Neural cell (in vitro differentiated cells): ENCODE measurements around the gene CUEDC1. TPM values are rescaled to one million over a fixed set of nuclear protein-coding genes. Genes with fewer than 3 reads are reported as not detected.

Experiments
- H2AFZ ChIP-seq: fragments of 200-600, 300-800 bp; sonication (generic), shearing (Covaris generic); 2 replicates; pipeline ENCODE4 v1.6.0; 2014; ENCODE audit warnings: low read depth, mild to moderate bottlenecking, antibody characterized with exemption, low read length, moderate library complexity
- H3F3A ChIP-seq: fragments of 200-600 bp; shearing (Covaris generic); 2 replicates; pipeline ENCODE4 v1.6.1; 2016; ENCODE audit warnings: mild to moderate bottlenecking, moderate library complexity, mixed read lengths, antibody characterized with exemption, low read length; ENCODE audit not compliant: insufficient read depth, poor library complexity, severe bottlenecking
- H3K27ac ChIP-seq: fragments of 200-600, 300-800 bp; sonication (generic), shearing (Covaris generic); 2 replicates; pipeline ENCODE4 v1.5.1; 2014; ENCODE audit warnings: mild to moderate bottlenecking, low read length, moderate library complexity
- H3K27me3 ChIP-seq: fragments of 300-800, 200-600 bp; sonication (generic), shearing (Covaris generic); 2 replicates; pipeline ENCODE4 v1.6.0; 2014; ENCODE audit warnings: mild to moderate bottlenecking, low read depth, low read length, moderate library complexity; ENCODE audit not compliant: insufficient read depth
- H3K36me3 ChIP-seq: fragments of 300-800, 200-600 bp; sonication (generic), shearing (Covaris generic); 2 replicates; pipeline ENCODE4 v1.5.1; 2014; ENCODE audit warnings: mild to moderate bottlenecking, antibody characterized with exemption, low read length, moderate library complexity; ENCODE audit not compliant: insufficient read depth
- H3K4me2 ChIP-seq: fragments of 300-800, 200-600 bp; sonication (generic), shearing (Covaris generic); 2 replicates; pipeline ENCODE4 v1.6.0; 2014; ENCODE audit warnings: mild to moderate bottlenecking, low read length
- H3K4me3 ChIP-seq: fragments of 300-800, 200-600 bp; sonication (generic), shearing (Covaris generic); 2 replicates; pipeline ENCODE4 v1.5.1; 2014; ENCODE audit warnings: mild to moderate bottlenecking, low read length, moderate library complexity
- H3K79me2 ChIP-seq: fragments of 200-600 bp; shearing (Covaris generic); replicated peaks from 2 replicates; pipeline ENCODE4 v1.6.0; 2014; ENCODE audit warnings: mild to moderate bottlenecking, low read length, moderate library complexity; ENCODE audit not compliant: insufficient read depth
- H3K9ac ChIP-seq: fragments of 300-800, 200-600 bp; sonication (generic), shearing (Covaris generic); 2 replicates; pipeline ENCODE4 v1.6.1; 2016; ENCODE audit warnings: mild to moderate bottlenecking, low read length, mixed read lengths
- H3K9me2 ChIP-seq: fragments of 200-600 bp; shearing (Covaris generic); 2 replicates; pipeline ENCODE4 v1.6.1; 2016; ENCODE audit warnings: mild to moderate bottlenecking, low read length, mixed read lengths; ENCODE audit not compliant: insufficient read depth
- H3K9me3 ChIP-seq: fragments of 200-600, 300-800 bp; sonication (generic), shearing (Covaris generic); 2 replicates; pipeline ENCODE4 v1.6.1; 2016; ENCODE audit warnings: mild to moderate bottlenecking, mixed run types, low read length, moderate library complexity, mixed read lengths
- H4K20me1 ChIP-seq: fragments of 200-600 bp; shearing (Covaris generic); 2 replicates; pipeline ENCODE4 v1.6.1; 2016; ENCODE audit warnings: mild to moderate bottlenecking, mixed run types; ENCODE audit not compliant: insufficient read depth
- EP300 ChIP-seq: fragments of 450-650 bp; conservative IDR thresholded peaks from 2 replicates; pipeline ENCODE4 v1.6.1; 2014; ENCODE audit warnings: antibody characterized with exemption, mild to moderate bottlenecking, moderate library complexity; ENCODE audit not compliant: poor library complexity, severe bottlenecking
- EZH2 ChIP-seq: fragments of 200-600, 300-800 bp; shearing (Covaris generic), sonication (generic); IDR thresholded peaks from 2 replicates; pipeline ENCODE4 v1.6.1; 2014; ENCODE audit warnings: antibody characterized with exemption, low read length, borderline replicate concordance, mild to moderate bottlenecking; ENCODE audit not compliant: insufficient read depth, poor library complexity, severe bottlenecking
- MXI1 ChIP-seq: fragments of 450-650 bp; conservative IDR thresholded peaks from 2 replicates; pipeline ENCODE4 v1.6.1; 2014; ENCODE audit warnings: antibody characterized with exemption, mild to moderate bottlenecking; ENCODE audit not compliant: poor library complexity, severe bottlenecking
- POLR2AphosphoS5 ChIP-seq: IDR thresholded peaks from 2 replicates; pipeline ENCODE4 v1.6.1; 2012
- RAD21 ChIP-seq: fragments of 450-650 bp; conservative IDR thresholded peaks from 2 replicates; pipeline ENCODE4 v1.6.1; 2014; ENCODE audit warnings: antibody characterized with exemption, mild to moderate bottlenecking, moderate library complexity
- SMC3 ChIP-seq: fragments of 450-650 bp; conservative IDR thresholded peaks from 2 replicates; pipeline ENCODE4 v1.6.1; 2014; ENCODE audit warnings: antibody characterized with exemption, mild to moderate bottlenecking, moderate library complexity; ENCODE audit not compliant: poor library complexity
- TAF1 ChIP-seq: IDR thresholded peaks from 2 replicates; pipeline ENCODE4 v1.6.1; 2012; ENCODE audit warnings: low read depth
- polyA plus RNA-seq: library from polyadenylated mRNA; depleted of rRNA; stranded (reverse); fragments of >200 nt; gene quantifications from 2 replicates; pipeline ENCODE4 v1.2.3, GENCODE V29; 2014
- TF ChIP-seq, protein P1 (sequence below): fragments of 450-650 bp; IDR thresholded peaks from 2 replicates; pipeline ENCODE4 v1.5.1; 2014; ENCODE audit warnings: antibody characterized with exemption, mild to moderate bottlenecking, moderate library complexity; ENCODE audit not compliant: poor library complexity, severe bottlenecking
- TF ChIP-seq, protein P2 (sequence below): IDR thresholded peaks from 2 replicates; pipeline ENCODE4 v1.6.1; 2012; ENCODE audit warnings: borderline replicate concordance

Gene CUEDC1
- polyA plus RNA-seq, 1 donor from 2014 or later, result 27.0 TPM

DNA sequence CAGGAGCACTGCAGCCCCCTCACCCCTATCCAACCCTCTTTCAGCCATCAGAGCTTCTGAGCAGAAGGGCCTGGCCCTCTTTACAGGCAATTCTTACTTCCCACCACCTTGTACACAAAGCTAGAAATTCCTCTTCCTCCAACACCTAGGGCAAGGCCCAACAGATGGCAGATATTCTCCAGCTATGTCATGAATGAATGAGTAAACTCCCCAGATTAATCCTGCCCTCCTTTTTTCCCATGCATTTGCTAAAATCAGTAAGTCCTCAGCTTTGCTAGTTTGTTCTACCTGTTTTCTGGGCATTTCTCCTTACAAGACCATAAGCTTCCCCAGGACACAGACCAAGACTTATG is 85.0 kb downstream of the CUEDC1 start:
- H3K27me3 ChIP-seq, result no peaks in the 10 kb centered on the region
- TF ChIP-seq TAF1 (no peak), EZH2 (no peak), MXI1 (no peak), POLR2AphosphoS5 (no peak), RAD21 (no peak), SMC3 (no peak), EP300 (no peak)
- TF ChIP-seq, protein P1, sequence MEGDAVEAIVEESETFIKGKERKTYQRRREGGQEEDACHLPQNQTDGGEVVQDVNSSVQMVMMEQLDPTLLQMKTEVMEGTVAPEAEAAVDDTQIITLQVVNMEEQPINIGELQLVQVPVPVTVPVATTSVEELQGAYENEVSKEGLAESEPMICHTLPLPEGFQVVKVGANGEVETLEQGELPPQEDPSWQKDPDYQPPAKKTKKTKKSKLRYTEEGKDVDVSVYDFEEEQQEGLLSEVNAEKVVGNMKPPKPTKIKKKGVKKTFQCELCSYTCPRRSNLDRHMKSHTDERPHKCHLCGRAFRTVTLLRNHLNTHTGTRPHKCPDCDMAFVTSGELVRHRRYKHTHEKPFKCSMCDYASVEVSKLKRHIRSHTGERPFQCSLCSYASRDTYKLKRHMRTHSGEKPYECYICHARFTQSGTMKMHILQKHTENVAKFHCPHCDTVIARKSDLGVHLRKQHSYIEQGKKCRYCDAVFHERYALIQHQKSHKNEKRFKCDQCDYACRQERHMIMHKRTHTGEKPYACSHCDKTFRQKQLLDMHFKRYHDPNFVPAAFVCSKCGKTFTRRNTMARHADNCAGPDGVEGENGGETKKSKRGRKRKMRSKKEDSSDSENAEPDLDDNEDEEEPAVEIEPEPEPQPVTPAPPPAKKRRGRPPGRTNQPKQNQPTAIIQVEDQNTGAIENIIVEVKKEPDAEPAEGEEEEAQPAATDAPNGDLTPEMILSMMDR, result no peak
- TF ChIP-seq, protein P2, sequence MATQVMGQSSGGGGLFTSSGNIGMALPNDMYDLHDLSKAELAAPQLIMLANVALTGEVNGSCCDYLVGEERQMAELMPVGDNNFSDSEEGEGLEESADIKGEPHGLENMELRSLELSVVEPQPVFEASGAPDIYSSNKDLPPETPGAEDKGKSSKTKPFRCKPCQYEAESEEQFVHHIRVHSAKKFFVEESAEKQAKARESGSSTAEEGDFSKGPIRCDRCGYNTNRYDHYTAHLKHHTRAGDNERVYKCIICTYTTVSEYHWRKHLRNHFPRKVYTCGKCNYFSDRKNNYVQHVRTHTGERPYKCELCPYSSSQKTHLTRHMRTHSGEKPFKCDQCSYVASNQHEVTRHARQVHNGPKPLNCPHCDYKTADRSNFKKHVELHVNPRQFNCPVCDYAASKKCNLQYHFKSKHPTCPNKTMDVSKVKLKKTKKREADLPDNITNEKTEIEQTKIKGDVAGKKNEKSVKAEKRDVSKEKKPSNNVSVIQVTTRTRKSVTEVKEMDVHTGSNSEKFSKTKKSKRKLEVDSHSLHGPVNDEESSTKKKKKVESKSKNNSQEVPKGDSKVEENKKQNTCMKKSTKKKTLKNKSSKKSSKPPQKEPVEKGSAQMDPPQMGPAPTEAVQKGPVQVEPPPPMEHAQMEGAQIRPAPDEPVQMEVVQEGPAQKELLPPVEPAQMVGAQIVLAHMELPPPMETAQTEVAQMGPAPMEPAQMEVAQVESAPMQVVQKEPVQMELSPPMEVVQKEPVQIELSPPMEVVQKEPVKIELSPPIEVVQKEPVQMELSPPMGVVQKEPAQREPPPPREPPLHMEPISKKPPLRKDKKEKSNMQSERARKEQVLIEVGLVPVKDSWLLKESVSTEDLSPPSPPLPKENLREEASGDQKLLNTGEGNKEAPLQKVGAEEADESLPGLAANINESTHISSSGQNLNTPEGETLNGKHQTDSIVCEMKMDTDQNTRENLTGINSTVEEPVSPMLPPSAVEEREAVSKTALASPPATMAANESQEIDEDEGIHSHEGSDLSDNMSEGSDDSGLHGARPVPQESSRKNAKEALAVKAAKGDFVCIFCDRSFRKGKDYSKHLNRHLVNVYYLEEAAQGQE, result no peak
- no peaks in the 10 kb centered on the region for H3F3A ChIP-seq
- no peak overlapping the region for H3K4me2 ChIP-seq
- H3K9me2 ChIP-seq, result no peaks in the 10 kb centered on the region
- no peaks in the 10 kb centered on the region for H3K36me3 ChIP-seq
- H3K4me3 ChIP-seq, result no peak overlapping the region
- H3K27ac ChIP-seq, result no peak overlapping the region
- no peak overlapping the region for H3K9ac ChIP-seq
- H3K79me2 ChIP-seq, result no peaks in the 10 kb centered on the region
- no peaks in the 10 kb centered on the region for H3K9me3 ChIP-seq
- H2AFZ ChIP-seq, result no peak overlapping the region
- no peaks in the 10 kb centered on the region for H4K20me1 ChIP-seq

DNA sequence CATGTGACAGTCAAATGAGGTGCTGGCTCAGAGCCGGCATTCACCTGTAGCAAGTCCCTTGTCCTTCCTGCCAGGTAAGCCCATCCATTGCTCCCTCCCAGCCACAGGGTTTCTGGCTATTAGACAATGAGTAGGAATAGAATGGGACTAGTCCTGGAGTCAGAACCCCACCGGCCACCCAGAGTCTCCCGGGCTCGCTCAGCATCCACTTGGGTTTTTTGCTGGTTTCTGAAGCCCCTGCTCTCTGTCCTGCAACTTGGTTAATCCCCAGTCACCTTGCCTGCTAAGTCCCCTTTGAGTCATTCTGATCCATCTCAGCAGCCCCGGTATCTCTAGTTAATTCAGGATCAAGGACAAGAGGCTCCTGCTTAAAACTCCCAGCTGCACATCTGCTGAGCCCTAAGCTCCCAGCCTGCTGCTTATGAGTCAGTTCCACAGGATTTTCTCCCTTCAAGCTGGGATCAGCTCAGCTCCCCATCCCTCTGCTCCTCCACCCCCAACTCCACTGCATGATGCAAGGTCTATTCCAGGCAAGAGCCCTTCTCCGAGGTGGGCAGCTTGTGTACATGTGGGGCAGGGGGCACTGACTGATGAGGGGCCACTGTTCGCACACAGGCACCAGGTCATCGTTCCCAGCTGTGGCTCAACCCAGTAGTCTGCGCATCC is 85.5 kb downstream of the CUEDC1 start:
- Histone ChIP-seq H3K9me2 (no peaks in the 10 kb centered on the region), H3K4me3 (no peak overlapping the region), H3K27ac (no peak overlapping the region), H3F3A (no peaks in the 10 kb centered on the region), H2AFZ (no peak overlapping the region), H3K4me2 (no peak overlapping the region), H3K79me2 (no peaks in the 10 kb centered on the region), H3K36me3 (no peaks in the 10 kb centered on the region), H3K27me3 (no peaks in the 10 kb centered on the region), H3K9ac (no peak overlapping the region), H4K20me1 (no peaks in the 10 kb centered on the region), H3K9me3 (no peaks in the 10 kb centered on the region)
- TF ChIP-seq SMC3 (no peak), EZH2 (no peak), POLR2AphosphoS5 (no peak), TAF1 (no peak), RAD21 (no peak), MXI1 (no peak), EP300 (no peak)
- TF ChIP-seq, protein P2, result no peak
- TF ChIP-seq, protein P1, result no peak
